ENCODE measurements around the gene BPIFA1.

- no peak for TF ChIP-seq CTCF (IDR thresholded peaks at IDR 0.05)
- TF ChIP-seq ZFX (IDR thresholded peaks at IDR 0.05; ENCODE audit: borderline replicate concordance) = no peak
Observed at GRCh38 chr20:33192912-33193501, 42.8 kb upstream of the BPIFA1 start.
